Fibroblast of lung (primary cell): ENCODE results near the gene JADE2. TPM values are rescaled to one million over a fixed set of nuclear protein-coding genes. Genes with fewer than 3 reads are reported as not detected.

Experiments
- DNase-seq, 2 donors: peaks; one replicate each; pipeline versions ENCODE4 v3.0.0 to v3.0.0-alpha.2; 2010; ENCODE audit warnings: low read depth in 2 of 2
- H2AFZ ChIP-seq: 2 replicates; pipeline ENCODE4 v1.5.1; 2012; ENCODE audit warnings: low read length, control low read depth, inconsistent platforms
- H3K27ac ChIP-seq: 2 replicates; pipeline ENCODE4 v1.5.1; 2011; ENCODE audit warnings: low read length, control low read depth; ENCODE audit not compliant: insufficient read depth
- H3K27me3 ChIP-seq: 2 replicates; pipeline ENCODE4 v1.5.1; 2011; ENCODE audit warnings: mild to moderate bottlenecking, low read length; ENCODE audit not compliant: control insufficient read depth, insufficient read depth
- H3K36me3 ChIP-seq: 2 replicates; pipeline ENCODE4 v1.5.1; 2011; ENCODE audit warnings: low read length; ENCODE audit not compliant: control insufficient read depth, insufficient read depth
- H3K4me1 ChIP-seq: 2 replicates; pipeline ENCODE4 v1.5.1; 2011; ENCODE audit warnings: low read length; ENCODE audit not compliant: control insufficient read depth, insufficient read depth; ENCODE audit errors: extremely low read depth
- H3K4me2 ChIP-seq: 2 replicates; pipeline ENCODE4 v1.5.1; 2011; ENCODE audit warnings: low read length, control low read depth; ENCODE audit not compliant: insufficient read depth; ENCODE audit errors: extremely low read depth
- H3K4me3 ChIP-seq, 4 experiments: fragments of 200-600 bp in 1 of 4; sonication (generic) in 1 of 4; replicated peaks in 1 of 4; 2 replicates each; pipeline ENCODE4 v1.5.1; 2011 to 2016; ENCODE audit warnings: low read length in 4 of 4, low read depth in 3 of 4, mild to moderate bottlenecking in 3 of 4, control low read depth in 2 of 4, inconsistent platforms in 1 of 4, mixed read lengths in 1 of 4; ENCODE audit not compliant: insufficient read depth in 1 of 4; ENCODE audit errors: control extremely low read depth in 1 of 4
- H3K79me2 ChIP-seq: 2 replicates; pipeline ENCODE4 v1.5.1; 2012; ENCODE audit warnings: mild to moderate bottlenecking, low read length, inconsistent platforms; ENCODE audit not compliant: control insufficient read depth, insufficient read depth
- H3K9ac ChIP-seq: 2 replicates; pipeline ENCODE4 v1.5.1; 2011; ENCODE audit warnings: mild to moderate bottlenecking, low read length, control low read depth; ENCODE audit not compliant: insufficient read depth
- H3K9me3 ChIP-seq: 2 replicates; pipeline ENCODE4 v1.5.1; 2012; ENCODE audit warnings: low read depth, low read length; ENCODE audit not compliant: control insufficient read depth, insufficient read depth
- H4K20me1 ChIP-seq: 2 replicates; pipeline ENCODE4 v1.5.1; 2011; ENCODE audit warnings: low read length; ENCODE audit not compliant: control insufficient read depth, insufficient read depth; ENCODE audit errors: extremely low read depth
- CTCF ChIP-seq, 2 donors: IDR thresholded peaks in 1 of 2; conservative IDR thresholded peaks in 1 of 2; 1 replicate in 1 of 2; 2 replicates in 1 of 2; pipeline ENCODE4 v1.5.1; 2011 to 2012; ENCODE audit warnings: low read length in 2 of 2, control low read depth in 1 of 2, inconsistent platforms in 1 of 2, low read depth in 1 of 2, mild to moderate bottlenecking in 1 of 2
- EZH2 ChIP-seq: IDR thresholded peaks from 2 replicates; pipeline ENCODE4 v1.5.1; 2012; ENCODE audit warnings: low read length, control low read depth, mild to moderate bottlenecking; ENCODE audit errors: missing control alignments
- polyA plus RNA-seq, 2 donors: library from polyadenylated mRNA; depleted of rRNA in 1 of 2; stranded (reverse) in 1 of 2; unstranded in 1 of 2; fragments of >200 nt; gene quantifications; 2 replicates each; pipeline ENCODE4 v1.2.1, GENCODE V29; 2011 to 2012; ENCODE audit warnings: missing spikeins in 1 of 2
- total RNA-seq: library from RNA; depleted of rRNA; stranded (reverse); fragments of >200 nt; gene quantifications from 2 replicates; pipeline ENCODE4 v1.2.1, GENCODE V29; 2014

Gene JADE2
- total and polyA plus RNA-seq, 2 donors (not counting 1 experiment from before 2014, with no cell fraction given) = 10.0 to 45.9 TPM

- H3K9me3 ChIP-seq = no peaks in the 10 kb centered on the region
- H3K4me1 ChIP-seq = peaks cover 45% of the 10 kb centered on the region
- no peak overlapping the region for H3K4me3 ChIP-seq
- H3K36me3 ChIP-seq = peaks cover 7% of the 10 kb centered on the region
- no peak overlapping the region for H3K9ac ChIP-seq
- DNase-seq = no peak
- TF ChIP-seq EZH2 = no peak
- H3K27ac ChIP-seq = no peak overlapping the region
- peak overlapping the region; percentile 20 for H3K4me2 ChIP-seq
- H4K20me1 ChIP-seq = no peaks in the 10 kb centered on the region
- no peaks in the 10 kb centered on the region for H3K27me3 ChIP-seq
- H3K79me2 ChIP-seq = peaks cover 8% of the 10 kb centered on the region
- H2AFZ ChIP-seq = no peak overlapping the region
Measured at GRCh38 chr5:134547066-134547465, 21.6 kb downstream of the JADE2 start.

GRCh38 chr5:134547579-134547978, 22.1 kb downstream of the JADE2 start:
- no peak for TF ChIP-seq EZH2
- no peak for TF ChIP-seq CTCF (conservative IDR thresholded peaks at IDR 0.05 in 1 of 2, IDR thresholded peaks at IDR 0.05 in 1 of 2; ENCODE audit: low read depth in 1 of 2, low read length in 2 of 2)
- H3K4me2 ChIP-seq = peak overlapping the region; percentile 75
- H3K27me3 ChIP-seq = no peaks in the 10 kb centered on the region
- H4K20me1 ChIP-seq = no peaks in the 10 kb centered on the region
- DNase-seq = peak; percentile 85 to 94
- peak overlapping the region; percentile 70 for H3K27ac ChIP-seq
- H3K79me2 ChIP-seq = peaks cover 8% of the 10 kb centered on the region
- H3K4me1 ChIP-seq = peaks cover 48% of the 10 kb centered on the region
- no peaks in the 10 kb centered on the region for H3K9me3 ChIP-seq
- no peak overlapping the region for H2AFZ ChIP-seq
- peaks cover 7% of the 10 kb centered on the region for H3K36me3 ChIP-seq
- no peak overlapping the region for H3K9ac ChIP-seq
- H3K4me3 ChIP-seq = no peak overlapping the region

GRCh38 chr5:134547999-134548658, 22.7 kb downstream of the JADE2 start:
- Histone ChIP-seq H3K9ac (no peak overlapping the region), H3K36me3 (peaks cover 7% of the 10 kb centered on the region), H3K27me3 (no peaks in the 10 kb centered on the region), H3K4me2 (peak overlapping the region; percentile 75), H3K4me1 (peaks cover 53% of the 10 kb centered on the region), H4K20me1 (no peaks in the 10 kb centered on the region), H3K79me2 (peaks cover 8% of the 10 kb centered on the region), H2AFZ (no peak overlapping the region), H3K27ac (peak overlapping the region; percentile 70), H3K4me3 (no peak overlapping the region), H3K9me3 (no peaks in the 10 kb centered on the region)
- no peak for DNase-seq
- TF ChIP-seq EZH2 (no peak), CTCF (conservative IDR thresholded peaks at IDR 0.05 in 1 of 2, IDR thresholded peaks at IDR 0.05 in 1 of 2; ENCODE audit: low read depth in 1 of 2, low read length in 2 of 2) (no peak)
